Stimulated activated CD4-positive, alpha-beta T cell treated with anti-CD3 and anti-CD28 coated beads, Interleukin-15, amount 100 ng/mL, for 48 hours (primary cell): ENCODE data around the gene MRPS7.

Source experiments
- DNase-seq, 2 donors: peaks; one replicate each; pipeline ENCODE4 v3.0.0-alpha.2; 2020; ENCODE audit warnings: low read depth in 2 of 2

The MRPS7 gene

DNA sequence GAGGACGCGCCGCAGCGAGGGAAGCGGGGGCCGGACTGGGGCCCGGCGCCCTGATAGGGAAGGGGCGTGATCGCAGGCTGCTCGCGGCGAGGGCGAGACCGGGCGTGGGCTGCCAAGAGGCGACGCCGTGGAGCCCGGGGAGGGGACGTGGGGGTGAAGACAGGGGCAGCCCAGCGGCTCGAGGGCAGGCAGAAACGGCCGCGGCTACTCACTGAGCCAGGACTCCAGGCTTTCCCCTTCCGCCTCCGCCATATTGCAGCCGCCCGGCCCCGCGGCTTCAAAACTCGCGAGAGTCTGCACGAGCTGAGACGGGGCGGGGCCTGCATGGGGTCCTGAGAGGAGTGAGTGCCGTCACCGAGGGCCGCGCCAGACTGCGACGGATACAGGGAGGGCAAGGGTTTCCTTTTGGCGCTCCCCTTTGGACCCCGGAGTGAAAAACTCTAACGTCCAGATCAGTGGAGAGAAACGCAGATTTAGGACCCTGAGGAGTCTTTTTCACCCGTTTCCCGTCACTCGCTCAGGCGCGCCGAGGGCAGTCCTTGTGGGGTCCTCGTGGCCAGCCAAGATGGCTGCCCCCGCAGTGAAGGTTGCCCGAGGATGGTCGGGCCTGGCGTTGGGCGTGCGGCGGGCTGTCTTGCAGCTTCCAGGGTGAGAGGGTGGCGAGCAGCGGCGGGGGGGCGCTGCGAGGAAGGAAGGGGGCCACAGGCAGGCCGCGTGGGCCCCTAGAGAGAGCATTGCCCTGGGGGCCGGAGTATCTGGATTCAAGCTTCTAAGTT is at the start of gene MRPS7, which contains the start of gene GGA3:
Gene MRPS7, plus strand, starts transcription at position 544 of the 776 bp plus-strand sequence. Its CDS starts 22 bp downstream, at position 566.
Gene GGA3, minus strand, starts transcription at position 271 of the 776 bp plus-strand sequence. Its CDS starts 19 bp downstream, at position 252.
- peak; percentile 91 to 95 for DNase-seq

DNA sequence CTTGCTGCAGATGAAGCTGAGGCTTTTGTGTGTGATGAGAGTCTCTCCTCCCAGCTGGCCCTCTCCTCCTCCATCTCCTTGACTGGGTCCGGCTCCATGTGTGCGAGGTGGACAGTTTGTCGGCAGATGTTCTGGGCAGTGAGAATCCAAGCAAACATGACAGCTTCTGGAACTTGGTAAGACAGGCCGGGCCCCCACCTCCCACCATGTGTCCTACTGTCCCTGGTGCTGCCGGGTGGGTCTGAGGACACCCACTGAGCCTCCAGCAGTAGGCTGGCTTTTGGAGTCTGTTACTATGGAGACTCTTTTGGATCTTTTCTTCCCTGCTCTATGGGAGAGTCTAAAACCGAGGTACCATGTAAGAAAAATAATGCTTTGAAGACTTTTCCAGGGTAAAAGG is 43.5 kb upstream of the MRPS7 start:
- no peak for DNase-seq

DNA sequence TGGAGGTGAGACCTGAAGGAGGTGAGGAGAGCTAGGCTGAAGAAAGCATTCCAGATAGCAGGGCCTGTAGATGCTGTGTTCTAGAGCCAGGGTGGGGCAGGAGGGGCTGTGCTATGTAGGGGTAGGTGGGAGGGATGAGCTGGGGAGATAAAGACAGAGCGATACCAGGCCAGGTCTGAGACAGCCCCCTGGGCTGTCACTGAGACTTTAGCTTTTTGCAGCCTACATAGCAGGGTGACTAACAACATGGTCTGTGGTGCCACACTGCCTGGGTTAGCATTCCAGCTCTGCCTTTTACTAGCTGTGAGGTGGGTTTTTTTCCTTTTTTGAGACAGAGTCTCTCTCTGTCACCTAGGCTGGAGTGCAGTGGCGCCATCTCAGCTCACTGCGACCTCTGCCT is 41.9 kb upstream of the MRPS7 start:
- DNase-seq = no peak

DNA sequence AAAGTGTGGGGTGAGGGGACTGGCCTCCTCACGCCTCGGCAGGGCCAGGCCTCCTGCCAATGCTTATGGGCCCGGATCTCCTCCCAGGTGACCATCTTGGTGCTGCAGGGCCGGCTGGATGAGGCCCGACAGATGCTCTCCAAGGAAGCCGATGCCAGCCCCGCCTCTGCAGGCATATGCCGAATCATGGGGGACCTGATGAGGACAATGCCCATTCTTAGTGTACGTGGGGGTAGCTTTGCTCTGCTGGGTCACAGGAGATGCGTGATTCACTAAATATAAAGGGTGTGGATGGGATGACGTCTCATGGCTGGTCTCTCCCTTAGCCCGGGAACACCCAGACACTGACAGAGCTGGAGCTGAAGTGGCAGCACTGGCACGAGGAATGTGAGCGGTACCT is 36.7 kb upstream of the MRPS7 start:
- DNase-seq = no peak

DNA sequence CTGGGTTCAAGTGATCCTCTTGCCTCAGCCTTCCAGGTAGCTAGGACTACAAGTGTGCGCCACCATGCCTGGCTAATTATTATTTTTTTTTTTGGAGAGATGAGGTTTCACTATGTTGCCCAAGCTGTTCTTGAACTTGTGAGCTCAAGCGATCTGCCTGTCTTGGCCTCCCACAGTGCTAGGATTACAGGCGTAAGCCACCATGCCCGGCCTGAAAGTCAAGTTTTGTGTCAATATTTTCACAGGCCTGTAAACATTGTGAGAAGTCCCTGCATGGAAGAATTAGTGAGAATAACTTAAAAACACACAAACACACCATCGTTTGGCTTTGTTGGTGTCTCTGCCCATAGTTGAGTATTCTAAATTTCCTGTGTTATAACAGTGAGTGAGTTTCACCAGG is 34.0 kb upstream of the MRPS7 start:
- DNase-seq = no peak

DNA sequence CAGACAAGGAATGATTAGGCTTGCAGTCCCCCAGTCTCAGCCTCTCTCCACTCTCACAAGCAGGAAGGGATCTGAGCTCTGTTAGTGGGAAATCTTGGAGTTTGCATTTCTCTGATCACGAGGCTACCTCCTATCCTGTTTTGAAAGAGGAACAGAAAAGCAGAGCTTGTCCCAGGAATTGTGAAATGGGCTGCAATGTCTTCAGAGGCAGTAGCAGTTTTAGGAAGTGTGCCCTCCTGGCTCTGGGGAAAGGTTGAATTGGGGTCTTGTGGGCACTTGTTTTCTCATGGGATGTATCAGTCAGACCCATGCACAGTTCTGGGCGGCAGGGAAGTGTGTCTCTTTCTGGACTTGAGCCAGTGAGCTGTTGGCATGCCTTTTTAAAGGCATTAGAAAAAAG is 33.4 kb upstream of the MRPS7 start:
- no peak for DNase-seq

DNA sequence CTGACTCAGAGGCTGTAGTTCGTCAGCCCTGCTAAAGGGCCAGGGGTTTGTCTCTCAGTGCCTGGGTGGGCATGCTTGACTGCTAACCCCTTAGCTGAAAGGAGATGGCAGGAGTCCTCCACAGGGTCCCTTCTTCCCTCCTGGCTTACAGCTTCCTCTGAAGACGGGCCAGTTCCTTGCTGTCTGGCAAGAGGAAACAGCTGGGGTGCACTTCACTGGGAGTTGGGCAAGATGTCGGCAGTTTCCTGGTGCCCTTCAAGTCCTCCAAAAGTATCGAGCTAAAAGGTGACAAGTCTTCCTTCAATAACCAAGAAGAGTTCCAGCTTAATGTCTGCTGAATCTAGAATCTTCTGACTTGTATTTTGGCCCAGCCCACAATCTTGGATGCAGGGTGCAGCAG is 32.8 kb upstream of the MRPS7 start:
- no peak for DNase-seq

DNA sequence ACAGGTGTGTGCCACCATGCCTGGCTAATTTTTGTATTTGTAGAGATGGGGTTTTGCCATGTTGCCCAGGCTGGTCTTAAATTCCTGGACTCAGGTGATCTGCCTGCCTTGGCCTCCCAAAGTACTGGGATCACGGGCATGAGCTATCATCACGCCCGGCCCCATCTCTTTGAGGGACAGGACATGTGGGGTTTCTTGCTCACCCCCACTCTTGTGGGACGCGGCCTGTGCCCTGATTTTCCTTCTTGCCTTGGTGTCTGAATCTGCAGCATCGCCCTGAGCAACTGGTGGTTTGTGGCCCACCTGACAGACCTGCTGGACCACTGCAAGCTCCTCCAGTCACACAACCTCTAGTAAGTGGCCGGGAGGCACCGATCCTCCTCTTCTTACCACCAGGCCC is 30.6 kb upstream of the MRPS7 start:
- DNase-seq = no peak

DNA sequence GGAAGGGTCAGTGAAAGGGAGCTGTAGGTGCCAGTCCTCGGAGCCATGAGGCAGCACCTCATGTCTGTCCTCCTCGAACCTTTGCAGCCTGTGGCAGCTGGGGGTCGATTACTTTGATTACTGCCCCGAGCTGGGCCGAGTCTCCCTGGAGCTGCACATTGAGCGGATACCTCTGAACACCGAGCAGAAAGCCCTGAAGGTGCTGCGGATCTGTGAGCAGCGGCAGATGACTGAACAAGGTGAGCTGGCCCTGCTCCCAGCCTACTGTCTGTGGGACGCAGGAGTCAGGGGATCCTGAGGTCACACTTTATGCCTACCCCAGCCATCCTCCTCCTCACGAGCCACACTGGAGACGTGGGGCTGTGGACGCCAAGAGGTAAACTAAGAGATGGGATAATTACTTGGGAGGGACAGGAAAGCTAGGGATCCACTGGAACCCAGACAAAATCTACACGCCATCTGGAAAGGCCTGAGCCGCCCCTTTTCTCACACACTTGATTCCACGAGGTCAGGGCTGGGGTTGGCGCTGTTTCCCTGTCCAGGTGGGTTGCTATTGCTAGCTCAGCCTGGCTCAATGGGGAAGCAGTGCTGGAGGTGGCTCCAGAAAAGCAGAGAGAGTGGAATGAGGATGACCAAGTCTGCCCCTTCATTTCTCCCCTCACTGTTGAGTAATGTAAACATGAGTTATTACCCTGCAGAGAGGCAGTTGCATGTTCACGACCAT is 29.8 kb upstream of the MRPS7 start:
- DNase-seq = no peak

DNA sequence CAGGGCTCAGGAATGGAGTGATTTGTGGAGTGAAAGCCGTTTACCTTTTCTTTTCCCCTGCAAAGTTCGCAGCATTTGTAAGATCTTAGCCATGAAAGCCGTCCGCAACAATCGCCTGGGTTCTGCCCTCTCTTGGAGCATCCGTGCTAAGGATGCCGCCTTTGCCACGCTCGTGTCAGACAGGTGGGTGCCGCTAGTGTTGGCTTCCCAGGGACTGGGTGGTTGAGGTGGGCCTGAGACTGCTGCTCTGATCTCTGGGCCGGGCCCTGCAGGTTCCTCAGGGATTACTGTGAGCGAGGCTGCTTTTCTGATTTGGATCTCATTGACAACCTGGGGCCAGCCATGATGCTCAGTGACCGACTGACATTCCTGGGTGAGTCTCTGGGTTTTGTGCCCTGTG is 28.9 kb upstream of the MRPS7 start:
- no peak for DNase-seq

DNA sequence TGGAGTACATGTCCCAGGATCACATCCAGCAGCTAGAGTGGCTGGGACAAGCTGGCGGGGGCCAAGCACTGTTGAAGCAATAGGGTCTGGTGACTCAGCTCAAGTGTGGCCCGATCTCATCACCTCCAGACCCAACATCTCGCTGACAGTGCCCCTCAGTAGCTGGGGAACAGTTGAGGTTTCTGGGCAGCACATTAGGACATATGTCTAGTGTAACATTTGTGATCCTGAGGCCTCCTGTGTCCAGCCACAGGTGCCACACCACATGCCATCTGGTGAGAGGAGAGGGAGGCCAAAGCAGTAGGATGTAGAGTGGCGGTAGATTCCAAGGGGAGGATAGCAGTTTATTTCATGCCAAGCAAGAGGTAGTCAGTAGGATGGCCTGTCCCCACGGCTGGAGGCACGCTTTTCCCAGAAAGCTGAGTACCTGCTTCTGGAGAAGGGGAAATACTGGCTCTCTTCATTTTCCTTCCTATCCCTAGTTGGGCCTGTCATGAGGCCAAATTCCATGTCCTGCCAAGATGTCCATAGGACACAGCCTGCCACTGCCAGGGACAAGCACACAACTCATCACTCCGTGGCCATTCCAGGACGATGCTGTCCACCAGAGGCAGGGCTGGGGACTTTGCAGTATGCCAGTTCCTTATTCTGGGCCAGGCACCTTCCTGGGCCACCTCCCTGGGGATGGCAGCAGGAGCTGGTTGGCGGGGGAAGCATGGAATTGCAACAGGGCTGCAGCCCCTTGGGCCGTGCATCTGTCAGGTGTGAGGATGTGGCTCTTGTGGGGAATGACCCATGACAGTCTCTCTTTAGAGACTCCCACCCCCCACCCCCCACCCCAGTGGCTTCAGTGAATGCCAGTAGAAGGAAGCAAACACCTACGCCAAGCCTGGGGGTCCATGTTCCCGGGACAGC is 24.3 kb upstream of the MRPS7 start:
- no peak for DNase-seq

DNA sequence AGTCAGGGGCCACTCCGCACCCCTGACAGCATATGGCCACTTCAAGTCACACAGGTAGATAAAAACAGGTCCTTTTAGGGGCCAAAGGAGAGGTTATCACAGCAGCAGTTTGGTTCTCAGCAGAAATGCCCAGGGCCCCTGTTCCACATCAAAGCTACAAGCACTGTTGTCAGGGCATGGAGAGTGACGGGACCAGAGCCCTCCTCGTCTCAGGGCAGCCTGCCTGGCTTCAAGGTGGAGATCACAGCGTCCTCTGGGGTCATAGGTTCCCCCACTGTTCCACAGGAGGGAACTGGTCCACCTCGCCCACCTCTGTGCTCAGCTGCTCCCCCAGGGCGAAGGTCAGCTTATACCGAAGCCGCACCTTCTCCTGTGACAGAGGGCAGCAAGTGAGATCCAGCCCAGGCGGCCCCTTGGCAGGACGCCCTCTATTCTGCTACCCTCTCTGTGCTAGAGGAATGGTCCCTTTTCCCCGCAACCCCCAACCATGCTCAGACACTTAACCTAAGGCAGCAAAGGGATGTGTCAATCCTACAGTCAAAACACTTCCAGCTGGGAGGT is 23.6 kb upstream of the MRPS7 start:
- no peak for DNase-seq

DNA sequence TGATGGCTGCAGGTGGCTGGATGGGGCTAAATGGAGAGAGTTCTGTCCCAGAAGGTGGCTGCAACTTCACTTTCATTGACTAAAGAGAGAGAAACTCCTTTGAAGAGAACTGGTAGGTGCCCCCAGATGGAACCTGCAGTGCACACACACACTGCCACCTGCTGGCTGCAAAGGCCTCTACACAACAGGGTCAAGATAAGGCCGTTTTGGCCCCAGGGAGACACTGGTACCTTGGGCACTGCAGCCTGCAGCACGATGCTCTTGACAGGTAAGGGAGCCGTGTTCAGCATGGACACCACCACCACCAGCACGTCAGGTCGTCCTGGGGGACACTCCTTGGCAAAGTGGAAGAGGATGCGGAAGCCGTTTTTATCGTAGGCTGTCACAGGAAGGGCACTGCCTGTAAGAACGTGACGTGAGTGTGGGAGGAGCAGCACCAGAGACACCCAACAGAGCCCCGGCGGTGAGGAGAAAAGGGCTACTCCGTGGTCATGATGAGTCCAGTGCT is 22.9 kb upstream of the MRPS7 start:
- DNase-seq = peak; percentile 40 to 51

DNA sequence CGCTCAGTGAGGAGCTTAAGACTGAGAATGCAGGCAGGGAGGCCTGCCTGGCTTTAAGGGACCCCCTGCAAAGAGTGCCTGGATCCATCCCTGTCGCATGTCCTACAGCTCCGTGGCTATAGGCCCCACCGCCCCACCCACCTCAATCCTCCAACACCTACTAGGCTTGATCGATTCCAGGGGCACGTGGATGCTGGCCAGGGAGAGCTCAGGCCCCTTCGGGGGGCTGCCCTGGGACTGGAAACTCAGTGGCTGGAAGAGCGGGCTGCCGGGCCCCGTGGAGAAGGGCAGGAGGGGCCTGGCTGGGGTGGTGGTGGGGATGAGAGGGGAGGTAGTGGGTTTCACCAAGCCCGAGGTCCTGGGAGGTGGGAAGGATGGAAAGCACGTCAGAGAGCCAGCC is 22.5 kb upstream of the MRPS7 start:
- no peak for DNase-seq

DNA sequence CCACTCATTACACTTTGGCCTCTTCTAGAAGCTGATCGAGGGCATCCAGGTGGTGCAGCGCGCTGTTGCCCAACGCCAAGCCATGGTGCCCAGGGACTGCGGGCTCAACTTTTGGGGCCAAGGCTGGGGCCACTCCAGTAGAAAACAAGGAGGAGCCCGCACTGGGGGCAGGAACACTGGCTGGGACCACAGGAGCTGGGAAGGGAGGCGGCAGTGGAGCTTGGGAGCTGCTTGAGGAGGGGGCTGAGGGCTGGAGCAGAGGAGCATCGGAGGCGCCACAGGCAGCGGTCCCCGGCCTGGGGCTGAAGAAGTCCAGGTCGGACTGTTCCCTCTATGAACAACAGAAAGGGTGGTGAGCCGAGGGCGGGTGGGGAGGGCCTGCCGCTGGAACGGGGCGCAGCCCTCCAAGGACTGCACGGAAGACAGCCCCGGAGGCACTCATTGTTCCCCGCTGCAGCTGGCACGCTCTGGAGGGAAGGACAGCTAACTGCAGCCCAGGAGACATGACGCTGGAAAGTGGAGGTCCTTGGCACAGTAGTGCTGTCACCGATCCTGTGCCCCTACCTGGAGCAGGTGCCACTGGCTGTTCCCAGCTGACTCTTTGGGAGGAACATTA is 21.8 kb upstream of the MRPS7 start:
- DNase-seq = no peak

DNA sequence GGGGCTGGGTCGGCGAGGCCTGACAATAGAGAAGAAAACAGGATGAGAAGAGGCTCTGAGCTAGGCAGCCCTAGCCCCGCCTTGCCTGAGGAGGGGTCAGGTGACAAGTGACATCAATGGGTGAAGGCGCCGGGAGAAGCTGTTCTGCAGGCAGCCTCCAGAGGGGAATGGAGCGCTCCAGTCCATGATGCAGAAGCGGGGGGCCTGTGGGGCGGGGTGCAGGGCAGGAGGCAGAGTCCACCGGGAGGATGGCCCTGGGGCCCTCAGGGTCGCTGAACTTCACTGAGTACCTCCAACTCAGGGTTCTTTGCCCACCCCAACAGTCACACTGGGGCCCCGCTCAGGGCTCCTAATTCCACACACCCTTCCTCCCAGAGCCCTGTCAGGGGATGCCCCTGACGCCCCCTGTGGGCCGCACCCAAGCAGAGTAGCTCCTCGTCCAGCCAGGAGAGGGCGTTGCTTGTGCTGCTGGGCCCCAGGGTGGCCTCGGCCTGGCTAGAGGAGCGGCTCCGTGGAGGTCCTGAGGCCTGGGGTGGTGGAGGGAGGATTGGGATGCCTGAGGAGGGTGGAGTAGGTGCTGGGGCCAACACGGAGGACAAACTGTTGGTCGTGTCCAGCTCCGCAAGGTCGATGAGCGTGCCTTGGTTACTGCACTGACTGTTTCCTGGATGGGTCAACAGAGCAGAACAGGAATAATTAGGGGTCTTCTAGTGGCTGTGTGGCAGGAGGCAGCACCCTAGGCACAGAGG is 21.1 kb upstream of the MRPS7 start:
- DNase-seq = no peak

DNA sequence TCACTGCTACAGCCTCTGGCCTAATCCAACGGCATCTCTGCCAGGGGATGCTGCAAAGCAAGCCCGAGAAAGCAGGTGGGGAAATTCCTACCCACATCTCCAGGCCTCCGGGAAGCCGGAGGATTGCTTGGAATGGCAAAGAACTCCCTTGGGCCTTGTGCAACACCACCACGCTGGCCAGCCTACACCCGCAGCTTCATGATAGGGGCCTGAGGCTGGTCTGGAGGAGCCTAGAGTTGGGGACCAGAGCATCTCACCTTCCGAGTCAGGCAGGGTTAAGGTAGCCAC is 20.6 kb upstream of the MRPS7 start:
- DNase-seq = no peak

DNA sequence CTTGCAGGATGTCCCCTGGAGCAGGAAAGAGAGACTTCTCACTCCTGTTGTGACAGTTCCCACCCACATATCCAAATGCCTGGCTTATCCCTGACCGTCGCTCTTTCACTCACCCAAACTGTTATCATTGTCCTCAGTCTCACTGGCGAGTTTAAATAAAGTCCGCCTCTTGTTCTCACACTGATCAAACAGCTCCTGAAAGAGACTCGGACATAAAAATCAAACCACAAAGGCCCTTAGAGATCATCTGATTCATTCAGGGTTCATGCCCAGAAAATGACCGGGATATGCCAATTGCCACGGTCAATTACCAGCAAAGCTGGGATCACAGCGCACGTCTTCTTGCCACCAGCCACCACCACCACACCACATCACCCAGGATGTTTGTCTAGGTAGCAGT is 20.2 kb upstream of the MRPS7 start:
- no peak for DNase-seq

DNA sequence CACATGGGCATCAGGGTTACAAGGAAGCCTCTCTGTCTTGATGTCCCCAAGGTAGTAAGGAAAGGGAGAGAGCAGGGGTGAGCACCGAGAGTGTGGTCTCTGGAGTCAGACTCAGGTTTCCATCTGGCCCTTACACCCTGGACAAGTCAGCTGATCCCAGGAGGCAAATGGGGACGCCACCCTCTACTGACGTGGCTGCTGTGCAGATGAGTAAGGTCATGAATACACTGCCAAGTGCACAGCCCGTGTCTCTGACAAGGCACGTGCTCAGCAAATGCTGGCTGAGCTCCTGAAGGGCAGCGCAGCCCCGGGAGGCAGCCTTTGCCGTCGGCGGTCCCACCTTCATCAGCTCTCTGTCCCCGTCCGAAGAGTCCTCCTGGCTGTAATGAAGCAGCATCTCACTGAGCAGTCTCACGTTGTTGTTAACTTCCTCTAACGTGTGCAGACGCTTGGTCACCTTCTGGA is 19.7 kb upstream of the MRPS7 start:
- no peak for DNase-seq

DNA sequence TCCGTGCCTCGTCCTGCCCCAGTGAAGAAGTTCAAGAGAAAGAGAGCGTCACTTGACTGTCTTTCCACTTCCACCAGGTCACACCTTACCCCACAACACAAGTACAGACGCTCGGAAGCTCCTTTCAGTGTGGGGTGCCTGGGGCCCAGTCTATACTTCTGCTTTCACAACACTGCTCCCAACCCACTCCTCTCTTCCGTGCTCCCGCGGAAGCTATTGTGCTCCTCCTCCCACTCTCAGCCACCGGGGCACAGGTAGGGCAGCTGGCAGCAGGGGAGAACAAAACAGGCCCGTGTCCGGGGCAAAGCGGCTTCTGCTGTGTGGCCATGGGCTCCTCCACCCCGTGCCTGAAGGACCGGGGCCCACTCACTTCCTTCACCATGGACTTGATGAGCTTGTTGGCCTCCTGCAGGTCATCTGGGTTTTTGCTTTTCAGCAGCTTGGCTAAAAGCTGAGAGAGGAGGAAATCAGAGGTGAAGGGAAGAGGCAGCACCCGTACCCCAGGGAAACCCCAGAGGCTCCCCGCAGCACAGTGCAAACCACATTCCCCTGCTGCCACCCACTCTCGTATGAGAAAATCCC is 19.1 kb upstream of the MRPS7 start:
- DNase-seq = no peak
